PC-3 (cell line): Measurements from ENCODE around the gene CLDN12. TPM values are rescaled to one million over a fixed set of nuclear protein-coding genes. Genes with fewer than 3 reads are reported as not detected.

Source experiments
- ATAC-seq: fragments of 200-7000 bp; cut with Tn5 transposase; 2 replicates; pipeline ENCODE4 v1.9.1; 2020; ENCODE audit warnings: mild to moderate bottlenecking, moderate library complexity
- BruUV-seq: library from RNA; stranded (reverse); fragments of 400-500 nt; replicated peaks from 2 replicates; lab custom pipeline; 2021; lab: Mats Ljungman, UMichigan
- CTCF ChIA-PET: fragments of 300-600 bp; sonication (Branson Sonifier 250); formaldehyde crosslinking; loops from one replicate; lab custom pipeline; 2022; ENCODE audit warnings: antibody characterized with exemption; lab: Charles Lee
- POLR2A ChIA-PET: fragments of 300-600 bp; sonication (Branson Sonifier 250); formaldehyde crosslinking; loops from one replicate; lab custom pipeline; 2022; ENCODE audit warnings: antibody characterized with exemption; ENCODE audit not compliant: unreplicated experiment; lab: Charles Lee
- DNase-seq: peaks from one replicate; pipeline ENCODE4 v3.0.0-alpha.2; 2015
- H2AFZ ChIP-seq: fragments of 300-600 bp; sonication (generic); 2 replicates; pipeline ENCODE4 v1.6.0; 2016; ENCODE audit warnings: antibody characterized with exemption, low read length
- H3F3A ChIP-seq: fragments of 300-600 bp; sonication (generic); one replicate; pipeline ENCODE4 v1.6.0; 2017; ENCODE audit warnings: antibody characterized with exemption, low read length, control low read depth, mild to moderate bottlenecking; ENCODE audit not compliant: unreplicated experiment
- H3K27ac ChIP-seq: fragments of 300-600 bp; sonication (generic); 2 replicates; pipeline ENCODE4 v1.5.1; 2016; ENCODE audit warnings: mild to moderate bottlenecking, low read length
- H3K27me3 ChIP-seq: fragments of 300-600 bp; sonication (generic); 2 replicates; pipeline ENCODE4 v1.6.1; 2016; ENCODE audit warnings: low read length, mixed read lengths
- H3K36me3 ChIP-seq: fragments of 300-600 bp; sonication (generic); 2 replicates; pipeline ENCODE4 v1.6.1; 2016; ENCODE audit warnings: low read depth, mixed run types, low read length, mixed read lengths
- H3K4me1 ChIP-seq: fragments of 300-600 bp; sonication (generic); 2 replicates; pipeline ENCODE4 v1.5.1; 2016; ENCODE audit warnings: low read length; ENCODE audit not compliant: insufficient read depth
- H3K4me2 ChIP-seq: fragments of 300-600 bp; sonication (generic); 2 replicates; pipeline ENCODE4 v1.6.0; 2016; ENCODE audit warnings: low read length
- H3K4me3 ChIP-seq: fragments of 300-600 bp; sonication (generic); 2 replicates; pipeline ENCODE4 v1.5.1; 2016; ENCODE audit warnings: mild to moderate bottlenecking, low read length, mixed read lengths
- H3K79me2 ChIP-seq: fragments of 300-600 bp; sonication (generic); 2 replicates; pipeline ENCODE4 v1.6.1; 2017; ENCODE audit warnings: low read length, mixed read lengths
- H3K9ac ChIP-seq: fragments of 300-600 bp; sonication (generic); 2 replicates; pipeline ENCODE4 v1.6.0; 2016; ENCODE audit warnings: mild to moderate bottlenecking, low read length
- H3K9me2 ChIP-seq: fragments of 300-600 bp; sonication (generic); replicated peaks from 2 replicates; pipeline ENCODE4 v1.6.1; 2016; ENCODE audit warnings: mixed run types, low read length, mixed read lengths
- H3K9me3 ChIP-seq: fragments of 300-600 bp; sonication (generic); 2 replicates; pipeline ENCODE4 v1.6.1; 2016; ENCODE audit warnings: low read length, mixed read lengths
- H4K20me1 ChIP-seq: fragments of 300-600 bp; sonication (generic); 2 replicates; pipeline ENCODE4 v1.6.1; 2016; ENCODE audit warnings: low read length, mixed read lengths
- EZH2 ChIP-seq: fragments of 300-600 bp; sonication (generic); IDR thresholded peaks from one replicate; pipeline ENCODE4 v1.6.1; 2017; ENCODE audit warnings: antibody characterized with exemption, mild to moderate bottlenecking, low read length; ENCODE audit not compliant: unreplicated experiment
- EZH2phosphoT487 ChIP-seq: fragments of 300-600 bp; sonication (generic); IDR thresholded peaks from 2 replicates; pipeline ENCODE4 v1.6.1; 2018; ENCODE audit warnings: mild to moderate bottlenecking, antibody characterized with exemption, low read length, borderline replicate concordance
- intact Hi-C: fragments of 100-400 bp; cut with micrococcal nuclease; formaldehyde crosslinking; loops from 2 replicates; pipeline ENCODE4 v1.9.0; 2023
- total RNA-seq: library from RNA; depleted of rRNA; stranded (reverse); fragments of >200 nt; gene quantifications from 2 replicates; pipeline ENCODE4 v1.2.3, GENCODE V29; 2014
- TF ChIP-seq, protein P1 (sequence below): fragments of 300-600 bp; sonication (generic); conservative IDR thresholded peaks from 2 replicates; pipeline ENCODE4 v1.5.1; 2017; ENCODE audit warnings: antibody characterized with exemption, low read depth, mild to moderate bottlenecking, low read length

CLDN12 gene
- total RNA-seq, 1 experiment from 2014 or later: 14.7 TPM

DNA sequence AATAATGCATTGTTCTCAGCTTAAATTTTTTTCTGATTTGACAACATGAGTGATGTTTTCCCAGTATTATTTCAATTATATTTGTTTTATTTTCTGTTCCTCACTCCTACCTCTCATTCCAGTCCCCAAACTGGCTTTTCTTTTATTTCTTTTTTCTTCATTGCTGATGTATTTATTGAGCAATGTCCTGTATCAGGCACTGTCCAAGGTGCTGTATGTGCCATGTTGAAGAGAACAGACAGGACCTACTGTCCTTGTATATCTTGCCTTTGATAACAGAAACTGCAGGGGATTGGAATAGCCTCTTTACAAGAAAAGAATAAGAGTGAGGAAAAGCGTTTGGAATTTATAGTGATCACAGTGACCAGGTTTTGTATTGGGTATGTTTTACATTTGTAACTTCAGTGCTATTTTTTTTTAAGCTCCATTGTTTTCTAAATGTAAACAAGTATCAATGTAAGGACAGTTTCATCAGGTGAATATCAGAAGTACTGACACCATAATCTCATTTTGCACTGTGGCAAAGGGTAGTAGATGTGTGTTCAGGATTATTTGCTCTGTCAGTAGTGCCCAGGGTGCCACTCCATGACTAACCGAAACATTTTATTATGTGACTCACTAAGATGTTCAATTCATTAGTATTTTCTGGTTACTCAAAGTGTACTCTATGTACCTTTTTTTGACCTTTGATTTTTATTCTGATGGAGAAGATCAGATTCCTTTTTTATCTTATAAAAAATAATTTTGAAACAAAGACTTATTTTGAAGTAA is 15.6 kb upstream of the CLDN12 start:
- no peaks in the 10 kb centered on the region for H3K9me3 ChIP-seq
- ChIA-PET CTCF (no interaction called here), POLR2A (no interaction called here)
- no peak overlapping the region for H3K9ac ChIP-seq
- H2AFZ ChIP-seq: no peak overlapping the region
- no peaks in the 10 kb centered on the region for H3K27me3 ChIP-seq
- H3K9me2 ChIP-seq: no peaks in the 10 kb centered on the region
- H3K79me2 ChIP-seq: 0 out of 2 replicates have a peak, but pooled peaks cover 3% of the 10 kb centered on the region
- BruUV-seq: no TSS peak
- peak overlapping the region; percentile 65 for H3K4me2 ChIP-seq
- TF ChIP-seq EZH2phosphoT487: no peak
- TF ChIP-seq EZH2: no peak
- TF ChIP-seq, protein P1, sequence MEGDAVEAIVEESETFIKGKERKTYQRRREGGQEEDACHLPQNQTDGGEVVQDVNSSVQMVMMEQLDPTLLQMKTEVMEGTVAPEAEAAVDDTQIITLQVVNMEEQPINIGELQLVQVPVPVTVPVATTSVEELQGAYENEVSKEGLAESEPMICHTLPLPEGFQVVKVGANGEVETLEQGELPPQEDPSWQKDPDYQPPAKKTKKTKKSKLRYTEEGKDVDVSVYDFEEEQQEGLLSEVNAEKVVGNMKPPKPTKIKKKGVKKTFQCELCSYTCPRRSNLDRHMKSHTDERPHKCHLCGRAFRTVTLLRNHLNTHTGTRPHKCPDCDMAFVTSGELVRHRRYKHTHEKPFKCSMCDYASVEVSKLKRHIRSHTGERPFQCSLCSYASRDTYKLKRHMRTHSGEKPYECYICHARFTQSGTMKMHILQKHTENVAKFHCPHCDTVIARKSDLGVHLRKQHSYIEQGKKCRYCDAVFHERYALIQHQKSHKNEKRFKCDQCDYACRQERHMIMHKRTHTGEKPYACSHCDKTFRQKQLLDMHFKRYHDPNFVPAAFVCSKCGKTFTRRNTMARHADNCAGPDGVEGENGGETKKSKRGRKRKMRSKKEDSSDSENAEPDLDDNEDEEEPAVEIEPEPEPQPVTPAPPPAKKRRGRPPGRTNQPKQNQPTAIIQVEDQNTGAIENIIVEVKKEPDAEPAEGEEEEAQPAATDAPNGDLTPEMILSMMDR: no peak
- DNase-seq: peak; percentile 79
- peak; percentile 80 for ATAC-seq
- H4K20me1 ChIP-seq: no peaks in the 10 kb centered on the region
- peak overlapping the region; percentile 79 for H3K27ac ChIP-seq
- H3K36me3 ChIP-seq: peaks cover 11% of the 10 kb centered on the region
- peaks cover 51% of the 10 kb centered on the region for H3K4me1 ChIP-seq
- intact Hi-C loops: no loop called here
- peaks cover 4% of the 10 kb centered on the region for H3F3A ChIP-seq
- no peak overlapping the region for H3K4me3 ChIP-seq

DNA sequence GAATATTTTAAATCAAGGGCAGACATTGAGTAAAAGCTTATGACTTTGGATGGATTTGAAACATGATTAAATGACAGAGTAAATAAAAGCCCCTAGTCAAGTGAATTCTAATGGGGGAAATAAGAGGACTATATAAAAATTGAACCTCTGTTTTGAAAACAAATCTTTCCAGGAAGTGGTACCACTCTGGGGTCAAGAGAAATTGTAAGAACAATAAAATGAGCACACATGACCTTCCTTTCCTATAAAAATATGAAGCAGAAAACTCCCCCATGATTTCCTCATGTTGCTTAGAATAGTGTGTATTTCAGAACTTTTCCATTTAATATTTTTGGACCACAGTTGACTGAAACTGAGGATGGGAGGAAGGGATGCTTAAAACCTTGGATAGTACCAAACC is 12.3 kb upstream of the CLDN12 start:
- no peaks in the 10 kb centered on the region for H3K9me2 ChIP-seq
- H3K27me3 ChIP-seq: no peaks in the 10 kb centered on the region
- no peak overlapping the region for H3K9ac ChIP-seq
- intact Hi-C loops: no loop called here
- no peak overlapping the region for H3K4me2 ChIP-seq
- H2AFZ ChIP-seq: no peak overlapping the region
- H3K79me2 ChIP-seq: no peaks in the 10 kb centered on the region
- no peaks in the 10 kb centered on the region for H4K20me1 ChIP-seq
- BruUV-seq: no TSS peak
- H3K4me1 ChIP-seq: peaks cover 25% of the 10 kb centered on the region
- no peaks in the 10 kb centered on the region for H3K9me3 ChIP-seq
- peaks cover 4% of the 10 kb centered on the region for H3F3A ChIP-seq
- ChIA-PET CTCF (no interaction called here), POLR2A (no interaction called here)
- DNase-seq (no peak), ATAC-seq (no peak)
- no peak overlapping the region for H3K27ac ChIP-seq
- peaks cover 2% of the 10 kb centered on the region; the same call in 1 of the 2 replicates for H3K36me3 ChIP-seq
- H3K4me3 ChIP-seq: no peak overlapping the region
- TF ChIP-seq EZH2 (no peak), EZH2phosphoT487 (no peak)
- TF ChIP-seq, protein P1: no peak

DNA sequence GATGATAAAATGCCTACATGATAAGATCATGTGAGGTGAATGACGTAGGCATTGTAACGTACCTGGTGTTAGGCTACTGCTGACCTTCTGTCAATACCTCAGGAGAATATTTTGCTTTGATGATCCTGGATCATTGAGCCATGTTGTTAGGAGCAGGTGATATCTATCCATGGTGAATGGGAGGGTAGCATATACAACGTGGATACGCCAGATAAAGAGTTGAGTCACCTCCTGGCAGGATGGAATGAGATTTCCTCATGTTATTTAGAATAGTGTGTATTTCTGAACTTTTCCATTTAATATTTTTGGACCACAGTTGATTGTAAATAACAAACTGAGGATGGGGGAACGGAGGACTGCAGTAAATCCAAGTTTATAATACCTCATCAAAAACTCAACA is 11.8 kb upstream of the CLDN12 start:
- no peaks in the 10 kb centered on the region for H3K9me2 ChIP-seq
- no peak overlapping the region for H2AFZ ChIP-seq
- intact Hi-C loops: no loop called here
- no peaks in the 10 kb centered on the region for H3K79me2 ChIP-seq
- H3K4me2 ChIP-seq: no peak overlapping the region
- TF ChIP-seq, protein P1: no peak
- TF ChIP-seq EZH2phosphoT487 (no peak), EZH2 (no peak)
- H3K27ac ChIP-seq: no peak overlapping the region
- H4K20me1 ChIP-seq: no peaks in the 10 kb centered on the region
- H3K36me3 ChIP-seq: no peaks in the 10 kb centered on the region
- H3K9ac ChIP-seq: no peak overlapping the region
- ChIA-PET CTCF (no interaction called here), POLR2A (no interaction called here)
- no peak overlapping the region for H3K4me3 ChIP-seq
- H3F3A ChIP-seq: peaks cover 4% of the 10 kb centered on the region
- BruUV-seq: no TSS peak
- no peak for DNase-seq
- H3K4me1 ChIP-seq: peaks cover 21% of the 10 kb centered on the region
- ATAC-seq: no peak
- no peaks in the 10 kb centered on the region for H3K27me3 ChIP-seq
- no peaks in the 10 kb centered on the region for H3K9me3 ChIP-seq
